HUES48 (cell line): Measurements from ENCODE around the gene CERS6.

Experiments used
- H3K27ac ChIP-seq: one replicate; pipeline ENCODE4 v1.7.0; 2013; ENCODE audit warnings: low read depth, low read length, inconsistent platforms
- H3K27me3 ChIP-seq: 2 replicates; pipeline ENCODE4 v1.6.1; 2013; ENCODE audit warnings: mild to moderate bottlenecking, low read length; ENCODE audit not compliant: control insufficient read depth, insufficient read depth
- H3K36me3 ChIP-seq: 2 replicates; pipeline ENCODE4 v1.6.1; 2013; ENCODE audit warnings: low read length; ENCODE audit not compliant: control insufficient read depth, insufficient read depth
- H3K4me1 ChIP-seq: 2 replicates; pipeline ENCODE4 v1.6.1; 2013; ENCODE audit warnings: mild to moderate bottlenecking, low read length; ENCODE audit not compliant: control insufficient read depth, insufficient read depth
- H3K4me3 ChIP-seq: 2 replicates; pipeline ENCODE4 v1.5.1; 2013; ENCODE audit warnings: mild to moderate bottlenecking, low read depth, low read length
- H3K9ac ChIP-seq: 2 replicates; pipeline ENCODE4 v1.6.1; 2013; ENCODE audit warnings: mild to moderate bottlenecking, low read depth, low read length, moderate library complexity
- H3K9me3 ChIP-seq: 2 replicates; pipeline ENCODE4 v1.6.1; 2013; ENCODE audit warnings: low read length; ENCODE audit not compliant: control insufficient read depth, insufficient read depth

CERS6 gene

DNA sequence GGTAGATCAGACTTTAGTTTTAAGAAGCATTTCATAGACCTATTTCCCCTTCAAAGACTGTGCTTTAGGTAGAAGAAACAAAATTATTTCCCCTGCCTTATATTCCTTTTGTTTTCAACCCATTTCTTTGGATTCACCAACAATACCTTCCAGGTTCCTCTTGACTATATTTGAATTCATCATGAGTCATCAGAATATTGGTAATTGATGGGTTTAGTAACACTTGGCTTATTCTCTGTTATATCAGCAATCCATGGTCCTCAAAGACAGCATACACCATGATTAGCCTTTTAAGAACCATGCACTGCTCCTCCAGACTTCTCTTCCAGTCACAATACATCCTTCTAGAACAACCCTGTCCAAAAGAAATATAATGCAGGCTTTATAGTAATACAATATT lies 263.4 kb downstream of the CERS6 start:
- Histone ChIP-seq H3K4me3 (no peak overlapping the region), H3K27me3 (no peaks in the 10 kb centered on the region), H3K27ac (no peak overlapping the region), H3K4me1 (no peaks in the 10 kb centered on the region), H3K36me3 (0 out of 2 replicates have a peak, but pooled peaks cover 3% of the 10 kb centered on the region), H3K9me3 (no peaks in the 10 kb centered on the region), H3K9ac (no peak overlapping the region)

DNA sequence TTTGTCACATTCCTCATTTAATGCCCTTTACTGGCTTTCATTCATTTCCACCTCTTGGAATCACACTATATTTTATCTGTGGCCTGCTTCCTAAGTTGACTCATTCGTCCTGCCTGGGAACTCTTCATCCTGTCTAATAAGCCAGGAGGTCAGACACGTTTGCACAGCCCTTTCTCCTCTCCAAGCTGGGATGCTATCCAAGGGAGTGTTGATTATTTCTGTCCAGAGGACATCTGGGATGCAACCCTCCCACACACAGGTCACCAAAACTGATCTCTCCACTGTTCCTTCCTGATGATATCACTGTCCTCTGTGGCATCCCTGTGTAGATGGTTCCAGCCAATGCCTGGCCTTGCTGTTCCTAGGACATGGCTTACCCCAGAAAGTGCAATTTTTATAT lies 266.5 kb downstream of the CERS6 start:
- H3K4me3 ChIP-seq: no peak overlapping the region
- 0 out of 2 replicates have a peak, but pooled peaks cover 3% of the 10 kb centered on the region for H3K36me3 ChIP-seq
- H3K27ac ChIP-seq: no peak overlapping the region
- H3K9me3 ChIP-seq: no peaks in the 10 kb centered on the region
- H3K4me1 ChIP-seq: no peaks in the 10 kb centered on the region
- H3K27me3 ChIP-seq: no peaks in the 10 kb centered on the region
- H3K9ac ChIP-seq: no peak overlapping the region

GRCh38 chr2:168723275-168723899 lies 267.3 kb downstream of the CERS6 start:
- Histone ChIP-seq H3K4me1 (no peaks in the 10 kb centered on the region), H3K9ac (no peak overlapping the region)

DNA sequence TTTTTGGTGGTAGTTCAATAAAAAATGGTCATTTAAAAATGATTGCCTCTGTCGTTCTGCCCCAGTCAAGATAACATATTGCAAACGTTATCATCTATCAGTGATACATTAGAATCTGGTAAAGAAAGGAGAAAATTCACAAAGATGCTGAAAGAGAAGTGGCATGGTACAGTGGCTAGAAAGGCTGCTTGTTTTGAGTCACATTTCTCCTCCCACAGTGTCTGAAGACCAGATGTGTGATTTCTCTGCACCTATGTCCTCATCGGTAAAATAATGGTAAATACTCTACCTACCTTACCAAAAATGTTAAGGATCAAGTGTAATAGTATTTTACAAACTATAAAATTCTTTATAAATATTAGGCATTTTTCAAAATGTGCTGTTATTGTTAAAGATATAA lies 270.3 kb downstream of the CERS6 start:
- Histone ChIP-seq H3K9me3 (no peaks in the 10 kb centered on the region), H3K4me3 (no peak overlapping the region), H3K27me3 (no peaks in the 10 kb centered on the region), H3K4me1 (peaks cover 15% of the 10 kb centered on the region), H3K27ac (no peak overlapping the region), H3K36me3 (no peaks in the 10 kb centered on the region), H3K9ac (no peak overlapping the region)

More at GRCh38 chr2:168723275-168723899, 267.3 kb downstream of the CERS6 start:
- Histone ChIP-seq H3K36me3 (0 out of 2 replicates have a peak, but pooled peaks cover 3% of the 10 kb centered on the region), H3K4me3 (no peak overlapping the region), H3K27me3 (no peaks in the 10 kb centered on the region), H3K9me3 (no peaks in the 10 kb centered on the region), H3K27ac (no peak overlapping the region)

DNA sequence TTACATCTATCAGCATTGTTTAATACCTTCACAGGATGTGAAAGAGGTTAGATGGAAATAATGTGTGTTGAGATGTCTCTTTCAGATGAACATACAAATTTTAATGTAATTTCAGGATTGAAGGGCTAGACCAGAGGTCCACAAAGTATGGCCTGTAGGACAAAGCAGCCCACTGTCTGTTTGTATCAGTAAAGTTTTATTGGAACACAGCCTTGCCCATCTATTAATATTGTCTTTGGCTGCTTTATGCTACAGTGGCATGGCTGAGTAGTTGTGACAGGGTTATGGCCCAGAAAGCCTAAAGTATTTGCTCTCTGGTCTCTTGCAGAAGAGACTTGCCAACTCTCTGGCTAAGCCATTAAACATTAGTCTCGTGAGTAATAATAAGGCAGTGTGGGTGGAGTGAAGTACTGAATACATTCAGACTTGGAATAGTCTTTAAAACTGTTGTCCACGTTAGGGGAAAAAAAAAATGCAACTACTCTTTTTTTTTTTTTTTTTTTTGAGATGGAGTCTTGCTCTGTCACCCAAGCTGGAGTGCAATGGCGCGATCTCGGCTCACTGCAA lies 271.9 kb downstream of the CERS6 start:
- H3K9me3 ChIP-seq: no peaks in the 10 kb centered on the region
- H3K36me3 ChIP-seq: no peaks in the 10 kb centered on the region

DNA sequence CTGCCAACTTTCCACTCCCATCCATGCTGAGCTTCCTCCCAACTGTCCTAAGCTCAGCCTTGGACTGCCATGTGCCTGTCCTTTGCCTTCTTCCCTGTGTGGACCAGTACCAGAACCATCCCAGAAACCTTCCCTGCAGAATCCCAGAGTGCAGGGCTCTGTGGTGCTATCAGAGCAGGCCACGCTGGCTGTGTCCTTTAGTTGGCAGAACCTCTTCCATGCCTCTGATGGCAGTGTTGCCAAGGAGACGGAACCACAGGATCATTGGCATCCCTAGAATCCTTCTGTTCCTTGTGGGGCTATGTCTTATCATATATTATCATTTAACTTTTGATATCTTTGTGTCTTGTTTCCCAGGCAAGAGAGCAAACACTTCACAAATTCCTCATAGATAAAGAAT lies 273.4 kb downstream of the CERS6 start:
- Histone ChIP-seq H3K9me3 (no peaks in the 10 kb centered on the region), H3K4me1 (peaks cover 33% of the 10 kb centered on the region), H3K27ac (no peak overlapping the region), H3K9ac (no peak overlapping the region), H3K36me3 (no peaks in the 10 kb centered on the region), H3K4me3 (no peak overlapping the region), H3K27me3 (no peaks in the 10 kb centered on the region)

More for the DNA sequence above, 271.9 kb downstream of the CERS6 start:
- no peaks in the 10 kb centered on the region for H3K27me3 ChIP-seq
- no peak overlapping the region for H3K9ac ChIP-seq
- no peak overlapping the region for H3K4me3 ChIP-seq
- no peak overlapping the region for H3K27ac ChIP-seq
- H3K4me1 ChIP-seq: peaks cover 31% of the 10 kb centered on the region

GRCh38 chr2:168730344-168730743 lies 274.3 kb downstream of the CERS6 start:
- Histone ChIP-seq H3K4me3 (no peak overlapping the region), H3K27me3 (no peaks in the 10 kb centered on the region), H3K4me1 (peaks cover 33% of the 10 kb centered on the region), H3K36me3 (no peaks in the 10 kb centered on the region), H3K9me3 (no peaks in the 10 kb centered on the region), H3K9ac (no peak overlapping the region), H3K27ac (peak overlapping the region; percentile 86)

DNA sequence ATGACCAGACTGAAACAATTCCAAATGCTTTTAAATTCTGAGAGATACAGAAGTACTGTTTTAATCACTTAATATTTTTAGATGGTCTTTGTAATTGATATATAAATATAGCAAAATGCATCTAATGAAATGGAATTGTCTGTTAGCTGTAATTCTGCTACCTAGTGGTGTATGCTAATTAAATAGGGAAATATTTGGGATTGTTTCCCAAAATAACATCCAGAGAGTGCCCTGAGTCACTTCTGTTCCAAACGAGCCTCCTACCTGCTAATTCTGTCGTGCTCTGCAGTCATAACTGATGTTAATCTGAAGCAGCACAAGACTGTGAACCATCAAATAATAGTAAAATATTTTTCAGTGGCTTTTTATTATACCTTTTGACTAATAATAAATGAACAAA lies 274.9 kb downstream of the CERS6 start:
- Histone ChIP-seq H3K36me3 (no peaks in the 10 kb centered on the region), H3K4me1 (peaks cover 33% of the 10 kb centered on the region), H3K4me3 (no peak overlapping the region)

DNA sequence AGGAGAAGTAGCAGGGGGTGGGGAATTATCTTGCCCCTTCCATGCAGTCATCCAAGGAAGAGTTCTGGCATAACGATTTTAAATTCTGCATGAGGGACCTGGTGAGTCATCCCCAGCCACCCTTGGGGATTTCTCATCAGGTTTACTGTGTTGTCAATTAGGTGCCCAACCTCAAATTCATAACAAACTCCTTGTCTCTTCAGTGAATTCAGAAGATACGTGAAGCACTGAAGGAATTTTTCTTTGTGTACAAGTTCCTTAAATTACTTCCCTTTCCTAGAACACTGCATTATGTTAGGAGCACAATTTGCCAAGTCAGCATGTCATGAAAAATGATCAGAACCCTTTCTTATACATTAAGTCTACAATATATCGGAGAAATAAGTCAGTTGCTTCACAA lies 275.5 kb downstream of the CERS6 start:
- H3K9ac ChIP-seq: no peak overlapping the region
- H3K36me3 ChIP-seq: no peaks in the 10 kb centered on the region
- no peaks in the 10 kb centered on the region for H3K27me3 ChIP-seq
- H3K9me3 ChIP-seq: no peaks in the 10 kb centered on the region
- no peak overlapping the region; the same call in 1 of the 2 replicates for H3K4me3 ChIP-seq
- H3K27ac ChIP-seq: peak overlapping the region; percentile 86
- H3K4me1 ChIP-seq: peaks cover 33% of the 10 kb centered on the region

More for the DNA sequence above, 274.9 kb downstream of the CERS6 start:
- Histone ChIP-seq H3K9me3 (no peaks in the 10 kb centered on the region), H3K27ac (peak overlapping the region; percentile 86), H3K27me3 (no peaks in the 10 kb centered on the region), H3K9ac (no peak overlapping the region)

GRCh38 chr2:168732100-168732499 lies 276.0 kb downstream of the CERS6 start:
- Histone ChIP-seq H3K9me3 (no peaks in the 10 kb centered on the region), H3K9ac (no peak overlapping the region), H3K36me3 (no peaks in the 10 kb centered on the region), H3K27ac (peak overlapping the region; percentile 86), H3K27me3 (no peaks in the 10 kb centered on the region), H3K4me1 (peaks cover 33% of the 10 kb centered on the region), H3K4me3 (no peak overlapping the region)

DNA sequence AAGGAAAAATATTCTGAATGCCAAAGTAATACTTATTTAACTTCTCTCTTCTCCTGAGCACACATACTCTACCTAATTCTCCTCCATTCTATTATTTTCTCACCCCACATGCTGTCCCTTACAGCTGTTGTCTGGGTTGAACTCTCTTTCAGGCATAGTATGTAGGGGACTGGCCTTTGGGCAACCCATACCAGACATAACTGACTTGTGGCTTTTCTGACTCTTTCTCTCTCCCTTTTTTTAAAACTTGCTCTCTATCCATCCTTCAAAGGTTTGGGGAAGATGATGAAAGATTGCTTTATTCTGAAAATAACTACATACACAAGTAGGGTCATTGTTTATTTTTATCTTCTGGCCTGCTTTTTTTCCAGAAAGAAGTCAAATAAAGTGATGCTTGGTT lies 276.4 kb downstream of the CERS6 start:
- no peaks in the 10 kb centered on the region for H3K27me3 ChIP-seq
- no peak overlapping the region for H3K9ac ChIP-seq
- H3K4me1 ChIP-seq: peaks cover 33% of the 10 kb centered on the region
- H3K27ac ChIP-seq: peak overlapping the region; percentile 86
- H3K4me3 ChIP-seq: no peak overlapping the region
- H3K9me3 ChIP-seq: no peaks in the 10 kb centered on the region
- H3K36me3 ChIP-seq: no peaks in the 10 kb centered on the region
